Endodermal cell (in vitro differentiated cells): ENCODE measurements around the gene POLR1E. TPM values are rescaled to one million over a fixed set of nuclear protein-coding genes. Genes with fewer than 3 reads are reported as not detected.

Experiments used
- DNase-seq: peaks from one replicate; pipeline ENCODE4 v3.0.0-alpha.2; 2017
- H3K27ac ChIP-seq: 2 replicates; pipeline ENCODE4 v1.5.1; 2013; ENCODE audit warnings: mild to moderate bottlenecking, low read depth, low read length, moderate library complexity
- H3K27me3 ChIP-seq: 2 replicates; pipeline ENCODE4 v1.6.1; 2013; ENCODE audit warnings: mild to moderate bottlenecking, low read length, moderate library complexity; ENCODE audit not compliant: insufficient read depth, control insufficient read depth, poor library complexity, severe bottlenecking
- H3K36me3 ChIP-seq: 2 replicates; pipeline ENCODE4 v1.7.0; 2013; ENCODE audit warnings: mild to moderate bottlenecking, low read length, moderate library complexity; ENCODE audit not compliant: control insufficient read depth, insufficient read depth
- H3K4me1 ChIP-seq: one replicate; pipeline ENCODE4 v1.7.0; 2013; ENCODE audit warnings: low read length; ENCODE audit not compliant: control insufficient read depth, insufficient read depth
- H3K4me3 ChIP-seq: 2 replicates; pipeline ENCODE4 v1.5.1; 2013; ENCODE audit warnings: mild to moderate bottlenecking, low read length, moderate library complexity
- H3K9ac ChIP-seq: 2 replicates; pipeline ENCODE4 v1.6.1; 2013; ENCODE audit warnings: mild to moderate bottlenecking, low read length, moderate library complexity; ENCODE audit not compliant: poor library complexity, severe bottlenecking; ENCODE audit errors: extremely low read depth
- H3K9me3 ChIP-seq: 2 replicates; pipeline ENCODE4 v1.6.1; 2013; ENCODE audit warnings: mild to moderate bottlenecking, low read length, moderate library complexity; ENCODE audit not compliant: control insufficient read depth
- H3K27ac Mint-ChIP-seq: 2 replicates; pipeline ENCODE4 v1.8.0; 2020; ENCODE audit warnings: mixed read lengths
- H3K27me3 Mint-ChIP-seq: 2 replicates; pipeline ENCODE4 v1.8.0; 2021; ENCODE audit warnings: mild to moderate bottlenecking, mixed read lengths; ENCODE audit not compliant: insufficient read depth
- H3K36me3 Mint-ChIP-seq: 2 replicates; pipeline ENCODE4 v1.8.0; 2020; ENCODE audit warnings: low read depth, mixed read lengths
- H3K4me1 Mint-ChIP-seq: 2 replicates; pipeline ENCODE4 v1.8.0; 2020; ENCODE audit warnings: mixed read lengths
- H3K4me3 Mint-ChIP-seq: 2 replicates; pipeline ENCODE4 v1.8.0; 2020; ENCODE audit warnings: mild to moderate bottlenecking, moderate library complexity, mixed read lengths
- H3K9me3 Mint-ChIP-seq: 2 replicates; pipeline ENCODE4 v1.8.0; 2020; ENCODE audit warnings: mild to moderate bottlenecking, mixed read lengths
- WGBS, 2 experiments: methylation state at CpG; one replicate each; pipeline versions ENCODE4 v1.1.5 to v1.1.7; 2013; ENCODE audit warnings: missing lambda C conversion rate in 2 of 2, mixed read lengths in 1 of 2; ENCODE audit not compliant: insufficient coverage in 1 of 2, insufficient read length in 1 of 2; 5-methylcytosine and 5-hydroxymethylcytosine counted together
- total RNA-seq, 2 donors: library from RNA; stranded (reverse); fragmentation: NEBNext Ultra II Directional in 1 of 2; extraction: Animal tissue kit (Norgen Biotek cat#: 25700) in 1 of 2; gene quantifications; 2 replicates in 1 of 2; 3 replicates in 1 of 2; pipeline ENCODE4 v1.2.1, GENCODE V29; 2021
- TF ChIP-seq, protein P1 (sequence below): fragments of 200-600 bp; sonication (generic); conservative IDR thresholded peaks from 2 replicates; pipeline ENCODE4 v1.5.0; 2021; ENCODE audit warnings: antibody characterized with exemption, mild to moderate bottlenecking

The POLR1E gene
- total RNA-seq, 2 donors from 2014 or later, result 23.5 to 25.2 TPM

DNA sequence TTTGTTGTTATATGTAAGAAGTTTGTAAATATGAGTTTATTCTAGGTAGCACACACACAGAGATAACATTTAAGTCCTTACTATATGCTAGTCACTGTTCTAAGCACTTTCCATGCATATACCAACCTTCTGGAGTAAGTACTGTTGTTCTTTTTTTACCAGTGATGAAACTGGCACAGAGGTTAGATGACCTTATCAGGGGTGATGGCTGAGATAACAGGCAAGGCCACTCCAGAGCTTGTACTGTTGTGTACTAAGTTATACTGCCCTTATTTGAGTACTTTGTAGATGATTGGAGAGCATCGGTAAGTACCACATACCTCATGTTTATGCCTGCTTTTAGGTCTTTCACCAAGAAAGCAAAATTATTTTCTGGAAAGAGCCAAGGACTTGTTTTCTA, 6.2 kb downstream of the POLR1E start:
- Mint-ChIP-seq H3K36me3 (peaks cover 49% of the 10 kb centered on the region), H3K4me3 (no peak overlapping the region)
- H3K4me3 ChIP-seq, result no peak overlapping the region

DNA sequence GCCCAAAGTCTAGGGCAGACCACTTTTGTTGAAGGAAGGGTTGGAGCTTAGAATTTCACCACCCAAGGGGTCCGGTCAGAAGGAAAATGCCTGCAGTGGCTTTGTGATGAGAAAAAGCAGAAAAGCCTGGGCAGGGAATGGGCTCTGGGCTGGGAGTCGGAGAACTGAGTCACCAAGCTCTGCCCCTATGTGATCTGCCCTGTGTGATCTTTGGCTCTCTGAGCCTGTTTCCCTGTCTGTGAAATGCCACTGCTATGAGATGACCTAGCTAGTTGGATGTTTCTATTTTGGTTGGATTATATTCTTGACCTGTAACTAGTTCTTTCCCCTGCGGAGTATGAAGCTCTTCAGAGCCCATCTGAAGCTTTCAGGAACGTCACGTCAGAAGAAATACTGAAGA, 9.8 kb downstream of the POLR1E start:
- Histone ChIP-seq H3K36me3 (peaks cover 84% of the 10 kb centered on the region), H3K27me3 (no peaks in the 10 kb centered on the region), H3K4me3 (no peak overlapping the region), H3K27ac (no peak overlapping the region), H3K4me1 (no peaks in the 10 kb centered on the region), H3K9ac (no peak overlapping the region), H3K9me3 (no peaks in the 10 kb centered on the region)
- H3K4me1 Mint-ChIP-seq, result peaks cover 2% of the 10 kb centered on the region
- H3K27me3 Mint-ChIP-seq, result no peaks in the 10 kb centered on the region
- 90 to 97% methylated on average over 3 to 5 of the region's 5 CpGs for WGBS, 2 experiments
- TF ChIP-seq, protein P1, sequence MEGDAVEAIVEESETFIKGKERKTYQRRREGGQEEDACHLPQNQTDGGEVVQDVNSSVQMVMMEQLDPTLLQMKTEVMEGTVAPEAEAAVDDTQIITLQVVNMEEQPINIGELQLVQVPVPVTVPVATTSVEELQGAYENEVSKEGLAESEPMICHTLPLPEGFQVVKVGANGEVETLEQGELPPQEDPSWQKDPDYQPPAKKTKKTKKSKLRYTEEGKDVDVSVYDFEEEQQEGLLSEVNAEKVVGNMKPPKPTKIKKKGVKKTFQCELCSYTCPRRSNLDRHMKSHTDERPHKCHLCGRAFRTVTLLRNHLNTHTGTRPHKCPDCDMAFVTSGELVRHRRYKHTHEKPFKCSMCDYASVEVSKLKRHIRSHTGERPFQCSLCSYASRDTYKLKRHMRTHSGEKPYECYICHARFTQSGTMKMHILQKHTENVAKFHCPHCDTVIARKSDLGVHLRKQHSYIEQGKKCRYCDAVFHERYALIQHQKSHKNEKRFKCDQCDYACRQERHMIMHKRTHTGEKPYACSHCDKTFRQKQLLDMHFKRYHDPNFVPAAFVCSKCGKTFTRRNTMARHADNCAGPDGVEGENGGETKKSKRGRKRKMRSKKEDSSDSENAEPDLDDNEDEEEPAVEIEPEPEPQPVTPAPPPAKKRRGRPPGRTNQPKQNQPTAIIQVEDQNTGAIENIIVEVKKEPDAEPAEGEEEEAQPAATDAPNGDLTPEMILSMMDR, result no peak
- no peak overlapping the region for H3K4me3 Mint-ChIP-seq
- no peak for DNase-seq
- H3K36me3 Mint-ChIP-seq, result peaks cover 57% of the 10 kb centered on the region
- H3K9me3 Mint-ChIP-seq, result no peaks in the 10 kb centered on the region
- no peak overlapping the region for H3K27ac Mint-ChIP-seq

More for the DNA sequence above, 6.2 kb downstream of the POLR1E start:
- peaks cover 3% of the 10 kb centered on the region for H3K4me1 ChIP-seq
- no peaks in the 10 kb centered on the region for H3K9me3 ChIP-seq
- H3K9ac ChIP-seq, result no peak overlapping the region
- Mint-ChIP-seq H3K9me3 (no peaks in the 10 kb centered on the region), H3K27ac (no peak overlapping the region), H3K27me3 (no peaks in the 10 kb centered on the region), H3K4me1 (peaks cover 4% of the 10 kb centered on the region)
- no peaks in the 10 kb centered on the region for H3K27me3 ChIP-seq
- TF ChIP-seq, protein P1, result no peak
- peaks cover 76% of the 10 kb centered on the region for H3K36me3 ChIP-seq
- WGBS, 2 experiments, result 80 to 100% methylated on average over 1 of the region's 1 CpG
- DNase-seq, result no peak
- no peak overlapping the region for H3K27ac ChIP-seq

DNA sequence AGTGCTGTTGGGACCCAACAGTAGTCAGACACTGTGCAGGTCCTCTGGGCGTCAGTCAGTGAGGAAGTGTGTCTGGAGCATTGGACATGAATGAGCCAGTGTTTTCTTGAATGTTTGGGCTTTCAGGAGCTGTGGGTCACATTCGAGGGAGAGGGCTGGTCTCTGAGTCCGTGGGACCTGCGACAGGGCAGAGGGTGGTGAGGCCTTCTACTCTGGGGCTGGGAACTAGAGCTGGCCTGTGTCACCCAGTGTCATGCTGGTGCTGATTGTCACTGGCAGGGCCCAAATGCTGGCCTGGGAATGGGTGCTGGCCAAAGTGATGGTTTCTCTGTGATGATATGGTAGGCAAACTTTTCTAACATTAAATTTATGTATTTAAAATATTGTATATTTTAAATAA, 10.3 kb downstream of the POLR1E start:
- TF ChIP-seq, protein P1, result no peak
- Histone ChIP-seq H3K4me3 (no peak overlapping the region), H3K27ac (no peak overlapping the region), H3K4me1 (no peaks in the 10 kb centered on the region), H3K9me3 (no peaks in the 10 kb centered on the region), H3K27me3 (no peaks in the 10 kb centered on the region), H3K36me3 (peaks cover 85% of the 10 kb centered on the region), H3K9ac (no peak overlapping the region)
- H3K27me3 Mint-ChIP-seq, result no peaks in the 10 kb centered on the region
- no peak overlapping the region for H3K27ac Mint-ChIP-seq
- H3K9me3 Mint-ChIP-seq, result no peaks in the 10 kb centered on the region
- peaks cover 58% of the 10 kb centered on the region for H3K36me3 Mint-ChIP-seq
- no peak overlapping the region for H3K4me3 Mint-ChIP-seq
- DNase-seq, result peak; percentile 26
- WGBS, 2 experiments, result 72 to 90% methylated on average over 1 to 4 of the region's 4 CpGs
- H3K4me1 Mint-ChIP-seq, result peaks cover 2% of the 10 kb centered on the region
